GM12878 (cell line): Measurements from ENCODE around the gene CHFR. TPM values are rescaled to one million over a fixed set of nuclear protein-coding genes. Genes with fewer than 3 reads are reported as not detected.

Experiments
- ATAC-seq: fragments of 200-7000 bp; cut with Tn5 transposase; 3 replicates; pipeline ENCODE4 v1.9.1; 2020; ENCODE audit warnings: mild to moderate bottlenecking, moderate library complexity
- BruUV-seq: library from RNA; stranded (reverse); fragments of 400-500 nt; replicated peaks from 2 replicates; lab custom pipeline; 2021; lab: Mats Ljungman, UMichigan
- CTCF ChIA-PET: fragments of 300-600 bp; sonication (Branson Sonifier 250); formaldehyde crosslinking; extraction: SDS; loops from one replicate; lab custom pipeline; 2021; ENCODE audit warnings: inconsistent platforms; lab: Yijun Ruan, JAX
- POLR2A ChIA-PET: fragments of 350-600 bp; formaldehyde crosslinking; extraction: SDS; loops from one replicate; lab custom pipeline; 2021; ENCODE audit warnings: inconsistent platforms; lab: Charles Lee
- RAD21 ChIA-PET: fragments of 300-600 bp; sonication (Branson Sonifier 250); formaldehyde crosslinking; loops from one replicate; lab custom pipeline; 2023; ENCODE audit warnings: antibody characterized with exemption; ENCODE audit not compliant: unreplicated experiment; lab: Charles Lee
- SMC1A ChIA-PET: fragments of 300-600 bp; sonication (Branson Sonifier 250); formaldehyde crosslinking; loops from one replicate; lab custom pipeline; 2023; ENCODE audit not compliant: unreplicated experiment, uncharacterized antibody; lab: Charles Lee
- DNase-seq: peaks from one replicate; pipeline ENCODE4 v3.0.0-alpha.2; 2011; ENCODE audit warnings: low read depth, low spot score
- FAIRE-seq: peaks from 3 replicates; lab custom pipeline; 2011; peaks lifted over from hg19 to GRCh38; lab: Jason Lieb, UNC
- H2AFZ ChIP-seq: 2 replicates; pipeline ENCODE4 v1.6.0; 2011; ENCODE audit warnings: low read depth, low read length, control low read depth; ENCODE audit not compliant: control insufficient read depth
- H3K27ac ChIP-seq: 2 replicates; pipeline ENCODE4 v1.5.1; 2011; ENCODE audit warnings: control low read depth; ENCODE audit not compliant: control insufficient read depth, insufficient read depth
- H3K27me3 ChIP-seq, 2 experiments: replicated peaks in 1 of 2; 2 replicates each; pipeline versions ENCODE4 v1.6.0 to v1.6.1; 2011; ENCODE audit warnings: low read length in 1 of 2; ENCODE audit not compliant: control insufficient read depth in 2 of 2, insufficient read depth in 2 of 2
- H3K36me3 ChIP-seq, 2 experiments: 2 replicates each; pipeline ENCODE4 v1.5.1; 2011; ENCODE audit warnings: low read length in 1 of 2; ENCODE audit not compliant: control insufficient read depth in 2 of 2, insufficient read depth in 2 of 2
- H3K4me1 ChIP-seq: 2 replicates; pipeline ENCODE4 v1.6.1; 2011; ENCODE audit warnings: mild to moderate bottlenecking, low read length, moderate library complexity, mixed read lengths; ENCODE audit not compliant: control insufficient read depth, insufficient read depth
- H3K4me2 ChIP-seq: 2 replicates; pipeline ENCODE4 v1.6.0; 2011; ENCODE audit warnings: control low read depth; ENCODE audit not compliant: control insufficient read depth, insufficient read depth
- H3K4me3 ChIP-seq: fragments of 200-600 bp; sonication (generic); 2 replicates; pipeline ENCODE4 v1.5.1; 2016
- H3K79me2 ChIP-seq: 2 replicates; pipeline ENCODE4 v1.6.0; 2011; ENCODE audit warnings: low read length; ENCODE audit not compliant: control insufficient read depth, insufficient read depth
- H3K9ac ChIP-seq: 2 replicates; pipeline ENCODE4 v1.8.0; 2011; ENCODE audit warnings: low read length, control low read depth, mixed read lengths; ENCODE audit not compliant: control insufficient read depth, insufficient read depth
- H3K9me3 ChIP-seq: replicated peaks from 3 replicates; pipeline ENCODE4 v1.5.1; 2011; ENCODE audit warnings: mild to moderate bottlenecking, low read length; ENCODE audit not compliant: control insufficient read depth, insufficient read depth
- H4K20me1 ChIP-seq: 2 replicates; pipeline ENCODE4 v1.6.0; 2011; ENCODE audit not compliant: control insufficient read depth, insufficient read depth
- ATF7 ChIP-seq: fragments of 450-650 bp; IDR thresholded peaks from 2 replicates; pipeline ENCODE4 v1.6.1; 2016; ENCODE audit warnings: low read depth, mild to moderate bottlenecking
- HDAC2 ChIP-seq: fragments of 200-600 bp; sonication (generic); IDR thresholded peaks from 2 replicates; pipeline ENCODE4 v1.6.1; 2017
- MXI1 ChIP-seq: fragments of 150-350 bp; IDR thresholded peaks from 2 replicates; pipeline ENCODE4 v1.6.1; 2011; ENCODE audit warnings: low read depth, mild to moderate bottlenecking, inconsistent platforms, low read length, improper control_type of control experiment
- ZBTB33 ChIP-seq: fragments of 450-650 bp; IDR thresholded peaks from 2 replicates; pipeline ENCODE4 v1.6.1; 2017; ENCODE audit warnings: mild to moderate bottlenecking
- ZNF622 ChIP-seq: fragments of 450-650 bp; IDR thresholded peaks from 2 replicates; pipeline ENCODE4 v1.6.1; 2017; ENCODE audit warnings: mild to moderate bottlenecking, inconsistent platforms
- WGBS: methylation state at CpG from one replicate; pipeline ENCODE4 v1.1.6; 2016; ENCODE audit warnings: low lambda C conversion rate; ENCODE audit not compliant: insufficient replicate concordance, insufficient coverage; ENCODE audit errors: missing lambda C conversion rate; 5-methylcytosine and 5-hydroxymethylcytosine counted together
- in situ Hi-C: fragments of 300-500 bp; cut with MboI; formaldehyde crosslinking; loops from 9 replicates; pipeline ENCODE4 v1.14.3; 2018; ENCODE audit warnings: mixed read lengths
- intact Hi-C: fragments of 100-400 bp; cut with micrococcal nuclease; formaldehyde crosslinking; loops from one replicate; pipeline ENCODE4 v1.14.2; 2022; ENCODE audit not compliant: unreplicated experiment
- polyA plus RNA-seq, 11 experiments: library from polyadenylated mRNA; depleted of rRNA in 4 of 11; unstranded in 6 of 11; stranded (reverse) in 5 of 11; fragments of >200 nt; fragmentation: Nextera tagmentation in 4 of 11; fragmentation: Illumina TruSeq in 1 of 11; extraction: Ambion mirVana in 4 of 11; extraction: Trizol in 1 of 11; gene quantifications; 1 replicate in 1 of 11; 2 replicates in 10 of 11; pipeline versions ENCODE4 v1.2.1 to v1.2.3, GENCODE V29; 2011 to 2016; ENCODE audit warnings: inconsistent platforms in 2 of 11, missing spikeins in 2 of 11, low read depth in 1 of 11
- total RNA-seq, 4 experiments: library from RNA; depleted of rRNA in 3 of 4; stranded (reverse); fragments of >200 nt in 3 of 4; fragmentation: Illumina TruSeq in 1 of 4; extraction: Trizol in 1 of 4; gene quantifications; 2 replicates each; pipeline versions ENCODE4 v1.2.1 to v1.2.3, GENCODE V29; 2013 to 2021
- TF ChIP-seq, protein P1 (sequence below): fragments of 450-650 bp; IDR thresholded peaks from 2 replicates; pipeline ENCODE4 v1.6.1; 2017; ENCODE audit warnings: low read depth, mild to moderate bottlenecking, moderate library complexity
- TF ChIP-seq, protein P2 (sequence below): IDR thresholded peaks from 2 replicates; pipeline ENCODE4 v1.6.1; 2012; ENCODE audit warnings: low read length, inconsistent platforms
- TF ChIP-seq, protein P3 (sequence below), 3 experiments: IDR thresholded peaks in 2 of 3; conservative IDR thresholded peaks in 1 of 3; 2 replicates each; pipeline ENCODE4 v1.5.1; 2011; ENCODE audit warnings: low read depth in 3 of 3, low read length in 3 of 3, mild to moderate bottlenecking in 3 of 3, control low read depth in 2 of 3, moderate library complexity in 2 of 3, inconsistent platforms in 1 of 3, mixed read lengths in 1 of 3; ENCODE audit not compliant: control insufficient read depth in 2 of 3, insufficient read depth in 1 of 3; ENCODE audit errors: extremely low read depth in 1 of 3

Gene CHFR
- total and polyA plus RNA-seq, 10 of the 15 experiments (the other 5 are each of a cell fraction or from before 2014, with no cell fraction given) = 1.1 to 49.4 (median 34.4) TPM

- H3K27me3 ChIP-seq = no peaks in the 10 kb centered on the region
Observed at GRCh38 chr12:132806857-132807256, 80.5 kb downstream of the CHFR start.

More at GRCh38 chr12:132806857-132807256, 80.5 kb downstream of the CHFR start:
- H3K36me3 ChIP-seq = peaks cover 24 to 26% of the 10 kb centered on the region in 2 experiments
- H3K9me3 ChIP-seq = no peaks in the 10 kb centered on the region
- H3K4me2 ChIP-seq = no peak overlapping the region
- no peaks in the 10 kb centered on the region for H3K4me1 ChIP-seq
- H3K27ac ChIP-seq = no peak overlapping the region
- no peak overlapping the region for H3K9ac ChIP-seq
- H3K4me3 ChIP-seq = no peak overlapping the region
- in situ Hi-C loops (no loop called here), intact Hi-C loops (no loop called here)
- no peak overlapping the region for H2AFZ ChIP-seq
- no peak for DNase-seq
- WGBS = 91% methylated on average over 18 of the region's 18 CpGs
- no peak for ATAC-seq
- FAIRE-seq = no peak
- POLR2A ChIA-PET = no interaction called here
- H4K20me1 ChIP-seq = no peaks in the 10 kb centered on the region
- H3K79me2 ChIP-seq = peaks cover 2% of the 10 kb centered on the region; the same call in 1 of the 2 replicates
- no TSS peak for BruUV-seq
- TF ChIP-seq ZBTB33 (no peak), HDAC2 (no peak), ZNF622 (no peak), MXI1 (no peak), ATF7 (no peak)
- TF ChIP-seq, protein P1, sequence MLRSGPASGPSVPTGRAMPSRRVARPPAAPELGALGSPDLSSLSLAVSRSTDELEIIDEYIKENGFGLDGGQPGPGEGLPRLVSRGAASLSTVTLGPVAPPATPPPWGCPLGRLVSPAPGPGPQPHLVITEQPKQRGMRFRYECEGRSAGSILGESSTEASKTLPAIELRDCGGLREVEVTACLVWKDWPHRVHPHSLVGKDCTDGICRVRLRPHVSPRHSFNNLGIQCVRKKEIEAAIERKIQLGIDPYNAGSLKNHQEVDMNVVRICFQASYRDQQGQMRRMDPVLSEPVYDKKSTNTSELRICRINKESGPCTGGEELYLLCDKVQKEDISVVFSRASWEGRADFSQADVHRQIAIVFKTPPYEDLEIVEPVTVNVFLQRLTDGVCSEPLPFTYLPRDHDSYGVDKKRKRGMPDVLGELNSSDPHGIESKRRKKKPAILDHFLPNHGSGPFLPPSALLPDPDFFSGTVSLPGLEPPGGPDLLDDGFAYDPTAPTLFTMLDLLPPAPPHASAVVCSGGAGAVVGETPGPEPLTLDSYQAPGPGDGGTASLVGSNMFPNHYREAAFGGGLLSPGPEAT = no peak
- TF ChIP-seq, protein P2, sequence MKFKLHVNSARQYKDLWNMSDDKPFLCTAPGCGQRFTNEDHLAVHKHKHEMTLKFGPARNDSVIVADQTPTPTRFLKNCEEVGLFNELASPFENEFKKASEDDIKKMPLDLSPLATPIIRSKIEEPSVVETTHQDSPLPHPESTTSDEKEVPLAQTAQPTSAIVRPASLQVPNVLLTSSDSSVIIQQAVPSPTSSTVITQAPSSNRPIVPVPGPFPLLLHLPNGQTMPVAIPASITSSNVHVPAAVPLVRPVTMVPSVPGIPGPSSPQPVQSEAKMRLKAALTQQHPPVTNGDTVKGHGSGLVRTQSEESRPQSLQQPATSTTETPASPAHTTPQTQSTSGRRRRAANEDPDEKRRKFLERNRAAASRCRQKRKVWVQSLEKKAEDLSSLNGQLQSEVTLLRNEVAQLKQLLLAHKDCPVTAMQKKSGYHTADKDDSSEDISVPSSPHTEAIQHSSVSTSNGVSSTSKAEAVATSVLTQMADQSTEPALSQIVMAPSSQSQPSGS = no peak
- TF ChIP-seq, protein P3, sequence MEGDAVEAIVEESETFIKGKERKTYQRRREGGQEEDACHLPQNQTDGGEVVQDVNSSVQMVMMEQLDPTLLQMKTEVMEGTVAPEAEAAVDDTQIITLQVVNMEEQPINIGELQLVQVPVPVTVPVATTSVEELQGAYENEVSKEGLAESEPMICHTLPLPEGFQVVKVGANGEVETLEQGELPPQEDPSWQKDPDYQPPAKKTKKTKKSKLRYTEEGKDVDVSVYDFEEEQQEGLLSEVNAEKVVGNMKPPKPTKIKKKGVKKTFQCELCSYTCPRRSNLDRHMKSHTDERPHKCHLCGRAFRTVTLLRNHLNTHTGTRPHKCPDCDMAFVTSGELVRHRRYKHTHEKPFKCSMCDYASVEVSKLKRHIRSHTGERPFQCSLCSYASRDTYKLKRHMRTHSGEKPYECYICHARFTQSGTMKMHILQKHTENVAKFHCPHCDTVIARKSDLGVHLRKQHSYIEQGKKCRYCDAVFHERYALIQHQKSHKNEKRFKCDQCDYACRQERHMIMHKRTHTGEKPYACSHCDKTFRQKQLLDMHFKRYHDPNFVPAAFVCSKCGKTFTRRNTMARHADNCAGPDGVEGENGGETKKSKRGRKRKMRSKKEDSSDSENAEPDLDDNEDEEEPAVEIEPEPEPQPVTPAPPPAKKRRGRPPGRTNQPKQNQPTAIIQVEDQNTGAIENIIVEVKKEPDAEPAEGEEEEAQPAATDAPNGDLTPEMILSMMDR (IDR thresholded peaks at IDR 0.05 in 2 of 3, conservative IDR thresholded peaks at IDR 0.05 in 1 of 3; ENCODE audit: control insufficient read depth in 2 of 3, extremely low read depth in 1 of 3, insufficient read depth in 1 of 3, low read depth in 3 of 3, low read length in 3 of 3) = no peak
- RAD21 ChIA-PET = no interaction called here
- CTCF ChIA-PET = no interaction called here
- SMC1A ChIA-PET = no interaction called here
